T follicular helper cell (primary cell): Measurements from ENCODE around the gene MEX3D.
A peak's percentile ranks its signal among the peaks of the same experiment; 100 is the strongest.

Source experiments
- DNase-seq: peaks from one replicate; pipeline ENCODE4 v3.0.0-alpha.2; 2020; ENCODE audit warnings: low read depth
- total RNA-seq, 2 experiments: gene quantifications; one replicate each; lab custom pipeline; 2026; lab: John Stamatoyannopoulos, UW

The MEX3D gene
- total RNA-seq: 6.7 to 9.1 reads per million in 2 experiments

DNA sequence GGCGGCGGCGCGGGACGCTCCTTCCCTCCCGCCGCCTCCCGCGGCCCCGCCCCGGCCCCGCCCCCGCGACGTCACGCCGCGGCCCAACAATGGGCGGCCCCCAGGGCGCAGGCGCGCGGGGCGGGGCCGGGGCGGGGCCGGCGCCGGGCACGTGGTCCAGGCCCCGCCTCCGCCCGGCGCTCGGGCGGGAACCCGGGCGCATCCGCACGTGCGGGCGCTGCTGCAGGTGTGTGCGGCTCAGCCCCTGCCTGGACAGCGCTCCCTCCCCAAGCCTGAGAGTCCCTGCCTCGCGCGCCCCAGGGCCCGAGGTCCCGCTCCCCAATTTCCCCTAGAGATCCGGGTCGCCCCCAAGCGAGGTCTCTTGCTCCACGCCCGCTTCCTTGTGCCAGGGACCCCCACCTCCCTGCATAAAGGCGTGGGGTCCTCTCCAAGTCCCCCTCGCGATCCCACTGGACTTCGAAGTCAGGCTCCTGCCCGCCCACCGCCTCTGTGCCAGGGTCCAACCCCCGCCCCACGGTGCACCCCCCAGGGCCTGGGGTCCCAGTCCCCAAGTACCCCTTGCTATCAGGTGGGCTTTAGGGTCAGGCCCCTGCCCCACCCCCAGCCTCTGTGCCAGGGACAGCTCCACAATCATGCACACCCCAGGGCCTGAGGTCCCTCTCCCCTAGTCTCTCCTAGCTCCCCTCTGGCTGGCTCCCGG is at the start of gene MEX3D:
Gene MEX3D (minus strand): TSS at position 6 of the 700 bp plus-strand sequence. CDS start 267 bp downstream, outside the sequence.
- peak; percentile 81 for DNase-seq

DNA sequence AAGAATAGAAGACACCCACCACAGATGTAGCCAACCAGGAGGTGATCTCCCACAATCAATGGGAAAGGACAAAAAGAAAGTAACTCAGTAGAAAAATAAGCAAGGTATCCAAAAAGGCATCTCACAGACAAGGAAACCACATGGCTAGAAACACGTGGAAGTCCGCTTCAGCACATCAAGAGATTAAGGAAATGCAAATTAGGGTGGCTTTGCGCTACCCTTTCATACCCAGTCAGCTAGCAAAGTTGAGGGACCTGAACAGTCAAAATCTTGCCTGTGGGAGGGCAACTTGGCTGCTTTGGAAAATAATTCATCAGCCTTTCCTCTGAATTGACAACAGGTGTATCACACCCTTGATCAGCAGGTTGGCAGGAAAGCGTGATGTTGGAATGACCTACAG is 48.8 kb upstream of the MEX3D start:
- DNase-seq: no peak

DNA sequence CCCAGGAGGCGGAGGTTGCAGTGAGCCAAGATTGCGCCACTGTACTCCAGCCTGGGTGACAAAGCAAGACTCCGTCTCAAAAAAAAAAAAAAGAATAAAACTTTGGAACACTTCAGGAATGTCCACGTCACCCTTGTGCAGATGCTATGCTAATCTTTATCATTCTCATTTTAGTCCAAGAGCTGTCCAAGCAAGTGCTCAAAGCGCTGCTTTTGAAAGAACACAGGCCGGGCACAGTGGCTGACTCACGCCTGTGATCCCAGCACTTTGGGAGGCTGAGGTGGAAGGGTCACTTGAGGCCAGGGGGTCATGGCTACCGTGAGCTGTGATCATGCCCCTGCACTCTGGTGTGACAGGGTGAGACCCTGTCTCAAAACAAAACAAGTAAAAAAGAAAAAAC is 48.3 kb upstream of the MEX3D start:
- no peak for DNase-seq

DNA sequence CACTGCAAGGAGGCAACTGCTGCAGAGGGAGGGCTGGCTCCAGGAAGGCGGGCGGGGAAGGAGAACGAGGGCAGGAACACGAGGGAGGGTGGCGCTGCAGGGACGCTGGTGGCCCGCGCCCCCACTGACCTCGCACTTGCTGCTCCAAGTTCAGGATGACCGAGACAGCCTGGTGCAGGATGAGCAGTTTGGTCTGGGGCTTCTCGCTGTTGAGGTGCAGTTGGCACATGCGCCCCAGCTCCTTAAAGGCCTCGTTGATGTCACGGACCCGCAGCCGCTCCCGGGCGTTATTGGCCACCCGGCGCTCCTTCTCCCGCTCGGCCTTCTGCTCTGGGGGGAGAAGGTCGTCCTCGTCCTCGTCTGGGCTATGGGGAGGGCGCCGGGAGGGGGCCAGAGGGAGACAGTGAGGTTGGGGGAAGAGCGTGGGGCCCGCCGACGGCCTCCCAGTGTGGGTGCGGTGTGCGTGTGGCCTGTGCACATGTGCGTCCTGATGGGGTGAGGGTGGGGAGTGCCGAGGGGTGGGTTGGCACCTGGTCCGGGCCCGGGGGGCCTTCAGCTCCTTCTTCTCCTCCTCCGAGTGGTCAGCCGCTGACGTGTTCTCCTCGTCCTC is 47.1 kb upstream of the MEX3D start:
- no peak for DNase-seq

DNA sequence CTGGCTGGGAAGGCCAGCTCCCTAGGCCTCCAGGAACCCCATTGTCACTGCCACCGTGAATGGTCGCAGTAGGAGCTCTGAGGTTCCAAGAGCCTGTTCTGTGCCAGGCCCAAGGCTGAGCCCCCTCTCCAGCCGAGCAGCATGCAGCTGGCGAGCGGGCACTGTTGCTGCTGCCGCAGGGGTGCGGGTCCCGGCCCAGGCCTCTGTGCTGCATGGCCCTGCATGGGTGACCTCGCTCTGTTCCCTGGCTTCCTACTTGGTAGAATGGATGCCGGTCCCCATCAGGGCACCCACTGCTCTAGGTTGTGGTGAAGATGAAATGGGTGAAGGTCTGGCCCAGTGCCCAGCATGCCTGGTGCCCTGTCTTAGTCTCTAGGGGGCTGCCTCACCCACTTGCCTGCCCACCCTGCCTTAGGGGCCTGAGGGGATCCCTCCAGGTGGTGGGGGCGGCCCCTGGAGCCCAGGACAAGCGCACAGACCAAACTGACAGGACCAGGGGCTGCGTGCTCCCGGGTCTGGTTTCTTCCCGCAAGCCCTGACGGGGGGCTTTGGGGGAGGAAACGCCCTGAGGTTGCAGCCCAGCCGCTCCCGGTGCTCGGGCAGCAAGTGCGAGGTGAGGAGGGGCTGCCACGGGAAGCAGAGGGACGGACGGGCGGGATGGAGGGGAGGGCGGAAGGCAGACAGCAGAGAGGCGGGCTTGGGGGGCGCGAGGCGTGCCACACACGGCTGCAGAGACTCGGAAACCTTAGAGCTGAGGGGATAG is 45.9 kb upstream of the MEX3D start:
- DNase-seq: no peak

DNA sequence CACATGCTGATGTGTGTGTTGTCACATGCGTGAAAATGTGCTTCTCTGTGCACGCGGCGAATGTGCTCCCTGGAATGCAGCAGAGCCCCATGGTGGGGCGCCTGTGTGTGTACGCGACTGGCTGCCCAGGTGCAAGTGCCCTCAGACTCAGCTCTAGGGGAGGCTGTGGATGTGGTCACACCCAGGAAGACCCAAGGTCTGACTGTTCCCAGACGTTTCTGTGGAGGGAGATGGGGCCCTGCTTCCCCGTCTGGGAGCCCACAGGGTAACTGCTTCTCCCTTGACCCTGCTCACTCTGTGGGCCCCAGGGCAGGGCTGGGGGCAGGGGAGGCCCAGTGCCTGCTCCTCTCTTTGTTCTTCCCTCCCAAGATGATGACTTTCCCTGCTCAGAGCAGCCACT is 45.0 kb upstream of the MEX3D start:
- DNase-seq: no peak

DNA sequence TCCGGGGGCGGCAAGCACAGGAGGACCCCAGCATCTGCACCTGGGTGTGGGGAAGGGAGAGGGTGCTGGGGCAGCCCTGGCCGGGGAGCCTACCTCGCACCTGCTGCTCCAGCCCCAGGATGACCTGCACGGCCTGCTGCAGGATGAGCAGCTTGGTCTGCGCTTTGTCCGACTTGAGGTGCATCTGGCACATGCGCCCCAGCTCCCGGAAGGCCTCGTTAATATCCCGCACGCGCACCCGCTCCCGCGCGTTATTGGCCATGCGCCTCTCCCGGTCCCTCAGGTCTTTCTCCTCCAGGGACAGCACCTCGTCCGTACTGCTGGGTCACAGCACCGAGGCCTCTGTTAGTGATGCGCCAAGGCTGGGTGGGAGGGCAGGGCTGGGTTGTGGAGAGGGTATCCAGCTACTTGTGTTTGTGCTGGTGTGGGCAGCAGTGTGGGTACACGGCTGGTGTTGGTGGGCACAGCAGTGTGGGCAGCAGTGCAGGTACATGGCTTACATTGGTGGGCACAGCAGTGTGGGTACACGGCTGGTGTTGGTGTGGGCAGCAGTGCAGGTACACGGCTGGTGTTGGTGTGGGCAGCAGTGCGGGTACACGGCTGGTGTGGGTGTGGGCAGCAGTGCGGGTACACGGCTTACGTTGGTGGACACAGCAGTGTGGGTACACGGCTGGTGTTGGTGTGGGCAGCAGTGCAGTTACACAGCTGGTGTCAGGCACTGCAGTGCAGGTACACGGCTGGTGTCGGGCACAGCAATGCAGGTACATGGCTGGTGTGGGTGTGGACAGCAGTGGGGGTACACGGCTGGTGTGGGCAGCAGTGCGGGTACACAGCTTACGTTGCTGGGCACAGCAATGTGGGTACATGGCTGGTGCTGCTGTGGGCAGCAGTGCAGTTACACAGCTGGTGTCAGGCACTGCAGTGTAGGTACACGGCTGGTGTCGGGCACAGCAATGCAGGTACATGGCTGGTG is 44.3 kb upstream of the MEX3D start:
- DNase-seq: no peak

DNA sequence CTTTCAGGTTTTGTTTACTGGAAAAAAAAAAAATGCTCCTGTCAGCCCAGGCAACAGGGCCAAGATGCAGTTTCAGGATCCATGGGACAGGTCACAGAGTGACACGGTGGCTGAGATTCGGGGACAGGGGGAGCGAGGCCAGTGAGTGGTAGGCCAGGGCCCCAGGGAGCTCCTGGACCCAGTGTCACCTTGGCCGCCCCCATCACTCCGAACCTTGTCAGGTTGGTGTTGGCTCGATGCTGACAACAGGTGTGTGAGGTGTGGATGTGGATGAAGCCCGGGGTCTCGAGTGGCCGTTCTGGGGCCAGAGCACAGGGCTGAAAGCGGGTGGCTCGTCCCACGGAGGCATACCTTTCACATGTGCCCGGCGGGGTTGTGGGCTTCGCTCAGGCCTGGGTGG is 43.2 kb upstream of the MEX3D start:
- no peak for DNase-seq

DNA sequence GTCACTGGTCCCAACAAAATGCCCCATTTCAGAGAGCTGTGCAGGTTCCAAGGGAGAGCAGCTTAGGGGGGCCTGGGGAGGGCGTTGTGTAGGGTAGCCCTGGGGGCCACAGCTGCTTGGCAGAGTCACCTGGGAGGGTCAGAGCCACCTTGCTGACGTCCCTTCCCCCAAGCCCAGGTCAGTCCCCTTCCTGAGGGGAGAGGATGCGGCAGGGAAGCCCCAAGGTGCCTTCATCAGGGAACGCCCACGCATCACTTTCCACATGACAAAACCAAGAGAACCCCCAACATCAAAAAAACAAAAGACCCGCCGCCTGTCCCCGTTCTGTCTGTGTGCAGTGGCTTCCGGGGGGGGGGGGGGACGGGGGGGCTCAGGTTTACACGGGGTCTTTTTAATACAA is 42.5 kb upstream of the MEX3D start:
- DNase-seq: no peak

DNA sequence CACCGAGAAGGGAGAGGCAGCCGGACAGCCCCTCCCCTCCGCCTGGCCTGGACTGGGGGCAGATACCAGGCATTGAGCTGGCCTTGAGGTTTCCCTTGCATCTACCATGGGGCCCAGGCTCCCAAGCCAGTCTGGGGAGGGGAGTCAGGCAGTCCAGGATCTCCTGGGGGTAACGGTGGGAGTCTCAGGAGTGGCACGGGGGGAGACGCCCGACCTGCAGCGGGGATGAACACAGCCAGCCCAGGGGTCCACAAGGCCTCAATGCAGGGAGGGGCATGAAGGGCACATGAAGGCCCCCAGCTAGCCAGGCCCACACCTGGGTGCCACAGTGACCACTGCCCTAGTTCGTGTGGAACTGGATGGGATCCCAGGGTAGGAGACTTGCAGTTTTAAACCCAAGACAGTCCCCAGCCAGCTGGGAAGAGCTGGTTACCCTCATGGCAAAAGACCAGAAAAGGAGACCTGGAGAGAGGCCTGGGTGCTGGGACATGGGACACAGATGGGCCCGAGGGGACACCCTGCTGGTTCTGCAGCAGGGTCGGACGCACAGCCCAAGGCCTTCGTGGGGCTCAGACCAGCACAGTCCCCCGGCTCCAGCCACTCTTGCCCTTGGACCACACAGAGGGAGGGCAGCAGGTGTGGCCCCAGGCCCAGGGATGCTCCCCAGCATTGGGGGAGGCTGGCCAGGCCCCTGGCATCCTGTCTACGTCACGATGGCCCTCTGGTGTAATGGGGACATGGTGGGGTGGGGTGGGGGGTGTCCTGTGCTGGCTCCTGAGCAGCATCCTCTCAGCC is 41.8 kb upstream of the MEX3D start:
- no peak for DNase-seq

DNA sequence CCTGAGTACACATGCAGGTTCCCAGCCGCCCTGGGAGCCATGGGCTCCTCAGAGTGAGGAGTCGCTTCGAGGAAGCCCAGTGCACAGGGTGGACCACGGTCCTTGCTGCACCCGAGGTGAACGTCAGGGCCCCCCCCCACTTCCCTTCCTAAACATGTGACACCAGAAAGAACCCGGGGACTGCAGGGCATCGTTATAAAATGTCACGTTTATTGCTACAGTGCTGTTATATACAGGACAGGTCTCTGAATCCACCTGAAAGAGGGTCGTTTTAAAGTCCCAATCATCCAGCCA is 40.9 kb upstream of the MEX3D start:
- DNase-seq: no peak

DNA sequence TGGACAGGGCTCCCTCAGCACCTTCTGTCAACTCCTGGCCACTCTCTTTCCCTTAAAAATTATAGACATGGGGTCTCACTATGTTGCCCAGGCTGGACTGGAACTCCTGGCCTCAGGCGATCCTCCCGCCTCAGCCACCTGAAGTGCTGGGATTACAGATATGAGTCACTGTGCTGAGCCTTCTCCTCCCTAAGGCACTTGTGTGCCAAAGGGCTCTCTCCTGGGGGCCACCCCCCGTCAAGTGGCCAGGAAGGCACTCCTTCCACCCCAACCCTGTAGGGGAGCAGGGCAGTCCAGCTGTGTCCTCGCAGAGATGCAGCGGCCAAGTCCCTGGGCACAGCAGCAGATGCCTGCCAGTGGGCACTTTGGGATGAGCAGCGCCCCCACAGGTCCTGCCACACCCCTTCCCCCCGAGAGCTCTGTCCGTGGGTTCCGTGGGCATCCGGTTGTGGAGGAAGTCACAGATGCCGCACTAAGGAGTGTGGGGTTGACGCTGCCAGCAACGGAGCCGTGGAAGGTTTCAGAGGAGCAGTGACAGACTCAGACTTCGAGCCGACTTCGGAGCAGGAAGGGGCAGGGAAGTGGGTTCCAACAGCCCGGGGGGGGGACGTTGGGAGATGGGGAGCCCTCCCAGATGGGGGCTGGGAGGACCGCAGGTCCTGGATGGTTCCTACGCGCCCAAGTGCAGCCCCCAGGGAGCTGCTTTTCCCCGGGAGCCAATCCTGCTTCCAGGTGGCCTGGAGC is 40.4 kb upstream of the MEX3D start:
- no peak for DNase-seq

DNA sequence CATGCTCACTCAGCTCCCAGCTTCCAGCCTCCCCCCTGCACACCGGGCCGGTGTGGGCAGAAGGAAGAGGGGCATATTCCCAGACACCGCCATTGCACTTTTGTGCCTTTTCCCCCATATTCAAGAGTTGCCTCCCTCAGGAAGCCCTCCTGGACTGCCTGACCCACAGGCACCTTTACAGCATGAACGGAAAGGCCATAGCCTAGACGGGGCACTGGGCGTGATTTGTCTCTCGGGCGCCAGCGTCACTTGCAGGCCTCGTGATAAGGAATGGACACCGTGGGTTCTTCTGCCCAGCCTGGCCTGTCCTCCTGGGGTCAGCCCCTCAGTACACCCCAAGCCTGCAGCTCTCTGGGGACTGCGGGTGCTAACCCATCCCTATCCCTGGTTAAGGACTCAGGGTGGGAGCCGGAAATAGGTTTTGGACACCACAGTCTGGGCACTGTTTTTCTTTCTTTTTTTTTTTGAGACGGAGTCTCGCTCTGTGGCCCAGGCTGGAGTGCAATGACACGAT is 38.1 kb upstream of the MEX3D start:
- no peak for DNase-seq

DNA sequence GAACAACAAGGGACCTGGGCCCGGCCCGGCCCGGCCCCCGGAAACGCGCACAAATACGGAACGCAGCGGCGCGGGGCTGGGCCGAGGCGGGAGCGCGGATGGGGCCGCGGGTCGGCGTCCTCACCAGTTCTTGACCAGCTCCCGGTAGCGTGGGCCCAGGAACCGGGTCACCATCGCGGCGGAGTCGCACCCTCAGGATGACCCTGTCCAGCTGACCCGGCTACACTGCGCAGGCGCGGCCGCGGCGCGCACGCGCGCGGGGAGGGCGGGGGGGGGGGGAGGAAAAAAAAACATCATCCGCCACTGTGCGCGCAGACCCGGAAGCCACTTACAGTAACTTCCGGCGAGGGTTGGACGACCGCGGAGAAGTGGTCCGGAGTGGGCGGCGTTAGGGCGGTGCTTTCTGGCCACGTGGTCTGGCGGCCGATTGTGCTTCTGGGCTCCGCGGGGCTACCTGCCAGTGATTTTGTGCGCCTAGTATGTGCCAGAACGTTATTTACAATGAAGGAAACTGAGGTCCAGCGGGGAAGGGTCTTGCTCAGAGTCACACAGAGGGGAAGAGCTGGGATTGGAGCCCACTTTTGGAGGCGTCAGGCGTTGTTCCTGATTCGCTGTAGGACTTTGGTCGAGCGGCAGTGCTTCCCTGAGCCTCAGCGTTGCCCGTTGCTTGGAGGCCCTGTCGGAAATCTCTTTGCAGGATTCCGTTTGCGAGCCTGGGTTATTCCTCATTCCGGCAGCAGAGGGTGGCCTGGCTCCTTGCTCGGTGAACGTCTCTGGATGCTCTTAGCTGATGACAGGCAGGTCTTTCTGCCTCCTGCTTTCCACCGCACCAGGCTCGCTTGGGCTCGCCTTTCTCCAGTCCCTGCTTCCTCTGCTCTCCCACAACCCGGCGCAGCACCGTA is 37.4 kb upstream of the MEX3D start, which contains the start of gene UQCR11:
Gene UQCR11 (minus strand): TSS at position 227 of the 902 bp plus-strand sequence. CDS start 53 bp downstream, at position 174.
- DNase-seq: peak; percentile 89

DNA sequence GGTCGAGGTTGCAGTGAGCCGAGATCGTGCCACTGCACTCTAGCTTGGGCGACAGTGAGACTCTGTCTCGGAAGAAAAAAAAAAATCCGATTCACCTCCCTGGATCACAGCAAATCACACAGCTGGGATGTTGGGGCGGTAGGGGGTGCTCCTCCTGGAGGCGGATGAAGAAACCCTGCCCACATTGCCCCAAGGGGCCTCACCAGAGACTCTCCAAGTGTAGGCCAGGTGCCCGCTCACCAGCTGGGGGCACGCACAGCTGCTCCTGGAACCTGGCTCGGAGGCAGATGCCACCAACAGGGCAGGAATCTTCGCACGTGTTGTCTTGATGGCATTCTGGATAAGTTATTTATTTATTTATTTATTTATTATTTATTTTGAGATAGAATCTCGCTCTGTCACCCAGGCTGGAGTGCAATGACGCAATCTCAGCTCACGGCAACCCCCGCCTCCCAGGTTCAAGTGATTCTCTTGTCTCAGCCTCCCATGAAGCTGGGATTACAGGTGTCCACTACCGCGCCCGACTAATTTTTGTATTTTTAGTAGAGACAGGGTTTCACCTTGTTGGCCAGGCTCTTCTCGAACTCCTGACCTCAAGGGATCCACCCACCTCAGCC is 34.1 kb upstream of the MEX3D start:
- DNase-seq: no peak

DNA sequence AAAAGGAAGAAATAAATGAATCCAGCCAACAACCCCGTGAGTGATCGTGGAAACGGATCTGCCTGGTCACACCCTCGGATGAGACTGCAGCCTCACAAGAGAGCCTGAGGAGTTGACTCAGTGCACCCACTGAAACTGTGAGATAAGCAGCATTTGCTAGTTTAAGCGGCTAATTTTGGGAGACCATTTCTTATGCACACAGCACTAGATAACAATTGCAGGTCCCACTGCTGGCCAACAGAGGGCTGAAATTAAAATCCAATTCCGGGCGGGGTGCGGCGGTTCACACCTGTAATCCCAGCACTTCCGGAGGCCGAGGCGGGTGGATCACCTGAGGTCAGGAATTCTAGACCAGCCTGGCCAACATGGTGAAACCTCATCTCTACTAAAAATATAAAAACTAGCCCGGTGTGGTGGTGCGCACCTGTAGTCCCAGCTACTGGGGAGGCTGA is 33.5 kb upstream of the MEX3D start:
- no peak for DNase-seq

DNA sequence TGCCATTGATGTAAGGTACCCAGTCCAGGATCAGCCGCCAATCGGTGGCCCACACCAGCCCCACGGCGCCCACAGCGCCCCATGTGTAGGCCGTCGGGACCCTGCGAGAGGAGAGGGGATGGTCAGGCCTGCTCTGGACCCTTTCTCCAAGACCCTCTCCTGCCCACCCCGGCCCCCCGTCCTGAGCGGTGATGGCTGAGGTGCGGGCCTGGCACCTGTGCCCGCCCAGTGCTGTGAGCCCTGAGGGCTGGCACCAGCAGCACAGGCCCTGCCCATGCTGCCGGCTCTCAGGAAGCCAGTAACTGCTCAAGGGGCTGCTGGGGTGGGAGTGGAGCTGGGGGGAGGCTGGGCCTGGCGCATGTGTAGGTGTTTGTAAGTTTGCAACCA is 31.3 kb upstream of the MEX3D start:
- DNase-seq: no peak

DNA sequence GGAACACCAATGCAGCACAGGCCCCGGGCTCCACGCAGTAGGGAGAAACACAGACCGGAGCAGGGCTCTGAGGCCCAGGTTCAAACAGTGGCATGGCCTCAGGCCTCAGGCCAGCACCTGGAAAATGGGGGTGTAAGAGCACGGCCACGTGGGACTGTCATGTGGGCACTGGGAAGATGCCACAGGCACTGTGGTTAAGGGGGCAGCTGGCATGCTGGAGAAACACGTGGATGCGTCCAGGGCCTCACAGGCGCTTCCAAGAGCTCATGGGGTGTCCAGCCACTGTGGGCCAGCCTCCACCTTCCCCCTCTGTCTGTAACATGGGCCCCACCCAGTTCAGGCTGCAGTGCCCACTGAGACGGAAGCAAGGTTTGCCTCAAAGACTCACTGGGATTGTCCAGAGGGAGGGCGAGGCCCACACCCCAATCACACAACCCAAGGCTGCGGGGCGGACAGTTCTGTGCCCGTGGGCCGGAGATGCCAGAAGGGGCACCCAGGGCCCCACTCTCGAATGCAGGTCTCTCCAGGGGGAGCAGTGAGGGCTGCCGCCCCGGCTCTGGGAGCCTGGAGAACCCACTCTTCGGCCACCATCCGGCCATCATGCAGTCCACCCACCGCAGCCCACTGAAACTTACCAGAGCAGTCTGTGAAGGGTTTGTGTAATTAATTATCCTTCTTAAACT is 30.8 kb upstream of the MEX3D start:
- DNase-seq: no peak
